Kidney (tissue), 14 donors: ENCODE results near the gene FIGNL2. TPM values are rescaled to one million over a fixed set of nuclear protein-coding genes. Genes with fewer than 3 reads are reported as not detected.

Experiments
- DNase-seq, 5 donors: peaks; one replicate each; pipeline ENCODE4 v3.0.0-alpha.2; 2013 to 2020
- FAIRE-seq: peaks from 2 replicates; lab custom pipeline; 2012; peaks lifted over from hg19 to GRCh38; lab: Jason Lieb, UNC
- H3K27ac ChIP-seq, 2 donors: one replicate each; pipeline ENCODE4 v1.7.0; 2013; ENCODE audit warnings: low read depth in 2 of 2, low read length in 2 of 2, inconsistent platforms in 1 of 2
- H3K27me3 ChIP-seq: one replicate; pipeline ENCODE4 v1.7.1; 2013; ENCODE audit warnings: low read length, inconsistent platforms; ENCODE audit not compliant: control insufficient read depth, insufficient read depth
- H3K36me3 ChIP-seq, 3 donors: one replicate each; pipeline versions ENCODE4 v1.7.0 to v1.7.1; 2013; ENCODE audit warnings: low read length in 3 of 3, control low read depth in 1 of 3, inconsistent platforms in 1 of 3; ENCODE audit not compliant: insufficient read depth in 3 of 3, control insufficient read depth in 2 of 3
- H3K4me1 ChIP-seq, 3 donors: one replicate each; pipeline versions ENCODE4 v1.7.0 to v1.7.1; 2013; ENCODE audit warnings: low read length in 3 of 3, inconsistent platforms in 1 of 3, low read depth in 1 of 3; ENCODE audit not compliant: control insufficient read depth in 2 of 3, insufficient read depth in 2 of 3
- H3K4me3 ChIP-seq, 3 donors: one replicate each; pipeline versions ENCODE4 v1.7.0 to v1.8.1; 2013; ENCODE audit warnings: low read length in 3 of 3, control low read depth in 1 of 3, inconsistent platforms in 1 of 3
- H3K9ac ChIP-seq, 3 donors: one replicate each; pipeline versions ENCODE4 v1.7.0 to v1.7.1; 2013; ENCODE audit warnings: low read length in 3 of 3, control low read depth in 1 of 3, inconsistent platforms in 1 of 3
- H3K9me3 ChIP-seq, 3 donors: one replicate each; pipeline versions ENCODE4 v1.7.0 to v1.7.1; 2013; ENCODE audit warnings: low read length in 3 of 3, control low read depth in 1 of 3, inconsistent platforms in 1 of 3; ENCODE audit not compliant: control insufficient read depth in 2 of 3, insufficient read depth in 1 of 3
- CTCF ChIP-seq: IDR thresholded peaks from 3 replicates; pipeline ENCODE4 v1.5.1; 2012; ENCODE audit warnings: mild to moderate bottlenecking, moderate library complexity, borderline replicate concordance; ENCODE audit not compliant: insufficient read depth; ENCODE audit errors: extremely low read depth
- intact Hi-C: fragments of 100-400 bp; cut with DNase I; formaldehyde crosslinking; loops from one replicate; pipeline ENCODE4 v1.11.1; 2022
- polyA plus RNA-seq: library from polyadenylated mRNA; stranded (reverse); fragments of 350-450 nt; fragmentation: Illumina TruSeq; extraction: RNeasy Lipid Tissue Mini Kit (QIAGEN cat#74804); gene quantifications from one replicate; pipeline ENCODE4 v1.2.3, GENCODE V29; 2014; ENCODE audit warnings: low read depth, low replicate concordance; ENCODE audit not compliant: insufficient read depth
- total RNA-seq: library from RNA; stranded (reverse); fragmentation: NEBNext Ultra II Directional; extraction: Animal tissue kit (Norgen Biotek cat#: 25700); gene quantifications from one replicate; pipeline ENCODE4 v1.2.1, GENCODE V29; 2021
- donor health status: control.
- donor health status: control.
- donor health status: control.
- donor health status: control.
- donor health status: control.
- donor health status: DM: yes; HTN: yes; CAD: no.
- donor health status: Normal renal cell carcinoma (clear cell type).

Gene FIGNL2
- total and polyA plus RNA-seq, 2 donors from 2014 or later: 3.1 to 6.1 TPM

- H3K36me3 ChIP-seq: no peaks in the 10 kb centered on the region
- DNase-seq (peak; percentile 77 to 91 (median 86)), FAIRE-seq (no peak)
- intact Hi-C loops: no loop called here
- TF ChIP-seq CTCF: no peak
- peak overlapping the region in 1 of 2 donors; percentile 51 for H3K27ac ChIP-seq
- H3K4me3 ChIP-seq: peak overlapping the region; percentile 61 to 65 (median 63)
- peaks cover 5 to 24% (median 8%) of the 10 kb centered on the region in 3 donors for H3K4me1 ChIP-seq
- H3K27me3 ChIP-seq: no peaks in the 10 kb centered on the region
- peak overlapping the region in 2 of 3 donors; percentile 23 to 71 for H3K9ac ChIP-seq
- H3K9me3 ChIP-seq: no peaks in the 10 kb centered on the region
Observed at GRCh38 chr12:51846911-51847642, 1.4 kb downstream of the FIGNL2 start.

- Histone ChIP-seq H3K4me3 (peak overlapping the region; percentile 25 to 63 (median 40)), H3K9me3 (no peaks in the 10 kb centered on the region), H3K4me1 (peaks cover 5 to 23% (median 8%) of the 10 kb centered on the region in 3 donors), H3K27me3 (no peaks in the 10 kb centered on the region), H3K27ac (peak overlapping the region in 1 of 2 donors; percentile 43), H3K36me3 (no peaks in the 10 kb centered on the region), H3K9ac (peak overlapping the region in 1 of 3 donors; percentile 62)
- FAIRE-seq (no peak), DNase-seq (peak in 2 of 5 donors; percentile 70)
- no peak for TF ChIP-seq CTCF
- intact Hi-C loops: no loop called here
Observed at GRCh38 chr12:51846271-51846691, 2.2 kb downstream of the FIGNL2 start.

GRCh38 chr12:51845482-51845881 lies 3.0 kb downstream of the FIGNL2 start:
- DNase-seq (peak in 1 of 5 donors; percentile 44), FAIRE-seq (no peak)
- H3K4me3 ChIP-seq: peak overlapping the region in 1 of 3 donors; percentile 33
- H3K27me3 ChIP-seq: no peaks in the 10 kb centered on the region
- no peaks in the 10 kb centered on the region for H3K36me3 ChIP-seq
- intact Hi-C loops: no loop called here
- H3K9me3 ChIP-seq: no peaks in the 10 kb centered on the region
- peaks cover 5 to 17% (median 5%) of the 10 kb centered on the region in 3 donors for H3K4me1 ChIP-seq
- TF ChIP-seq CTCF: no peak
- no peak overlapping the region for H3K9ac ChIP-seq
- H3K27ac ChIP-seq: peak overlapping the region in 1 of 2 donors; percentile 43
